Medulla oblongata (tissue), 1 donor: Measurements from ENCODE around the gene HAGH.

ENCODE experiments used
- DNase-seq: peaks from one replicate; pipeline ENCODE4 v3.0.0-alpha.2; 2015; ENCODE audit errors: extremely low spot score

HAGH gene

DNA sequence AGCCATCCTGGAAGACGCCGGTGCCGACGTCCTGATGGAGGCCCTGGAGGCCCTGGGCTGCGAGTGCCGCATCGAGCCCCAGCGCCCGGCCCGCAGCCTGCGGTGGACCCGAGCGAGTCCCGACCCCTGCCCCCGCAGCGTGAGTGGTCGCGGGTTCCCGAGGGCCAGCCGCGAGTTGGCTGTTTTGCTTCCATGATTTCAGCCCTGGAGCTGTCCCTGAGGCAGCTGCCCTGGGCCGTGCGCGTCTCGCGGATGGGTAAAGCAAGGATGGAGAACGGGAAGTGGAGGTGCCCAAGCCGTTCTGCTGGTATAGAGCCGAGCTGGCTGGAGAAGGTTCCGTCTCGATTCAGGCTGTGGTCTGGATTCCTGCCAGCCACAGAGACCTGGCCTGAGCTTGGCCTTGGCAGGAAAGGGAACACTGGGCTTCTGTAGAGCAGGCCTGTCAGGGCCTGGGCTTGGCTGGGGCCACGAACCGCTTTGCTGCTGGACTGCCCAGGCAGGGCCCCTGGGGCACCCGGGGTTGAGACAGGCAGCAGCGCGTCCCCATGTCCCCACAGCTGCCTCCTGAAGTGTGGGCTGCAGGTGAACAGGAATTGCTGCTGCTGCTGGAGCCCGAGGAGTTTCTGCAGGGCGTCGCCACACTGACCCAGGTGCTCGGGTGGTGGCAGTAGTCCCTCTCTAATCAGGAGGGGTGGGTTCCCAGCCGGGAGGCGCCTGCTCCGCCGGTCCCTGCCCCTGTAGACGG is 52.8 kb downstream of the HAGH start:
- peak; percentile 12 for DNase-seq

DNA sequence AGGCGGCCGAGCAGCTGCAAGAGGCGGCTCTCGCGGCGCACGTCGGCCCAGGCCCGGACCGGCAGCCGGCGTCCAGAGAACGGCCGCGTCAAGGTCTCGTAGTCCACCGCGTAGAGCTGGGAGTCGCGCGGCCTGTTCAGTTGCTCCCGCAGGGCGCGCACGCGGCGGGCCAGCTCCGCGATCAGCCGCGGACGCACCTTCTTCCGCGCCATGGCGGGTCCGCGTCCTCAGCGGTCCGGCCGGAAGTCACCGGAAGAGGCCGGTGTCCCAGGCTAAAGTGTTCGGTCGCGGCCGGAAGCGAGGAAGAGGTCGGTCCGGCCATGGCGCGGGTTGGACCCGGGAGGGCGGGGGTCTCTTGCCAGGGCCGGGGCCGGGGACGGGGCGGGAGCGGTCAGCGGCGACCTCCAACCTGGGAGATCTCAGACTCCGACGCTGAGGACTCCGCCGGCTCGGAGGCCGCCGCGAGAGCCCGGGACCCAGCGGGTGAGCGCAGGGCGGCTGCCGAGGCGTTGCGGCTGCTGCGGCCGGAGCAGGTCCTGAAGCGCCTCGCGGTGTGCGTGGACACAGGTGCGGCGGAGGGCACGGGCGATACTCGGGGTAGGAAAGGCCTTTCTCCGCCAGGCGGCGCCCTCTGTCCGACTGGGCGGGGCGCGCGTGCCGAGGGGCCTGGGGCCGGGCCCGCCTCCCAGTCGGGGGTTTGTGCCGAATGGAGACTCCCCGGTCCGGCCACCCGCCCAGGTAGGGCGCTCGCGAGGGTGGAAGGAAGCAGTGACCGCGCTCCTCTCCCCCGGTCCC is 53.5 kb downstream of the HAGH start, which contains the start of gene MRPS34:
TSS of gene MRPS34 (minus strand) at position 227 of the 795 bp plus-strand sequence. CDS start at position 212, 15 bp downstream.
- peak; percentile 76 for DNase-seq

DNA sequence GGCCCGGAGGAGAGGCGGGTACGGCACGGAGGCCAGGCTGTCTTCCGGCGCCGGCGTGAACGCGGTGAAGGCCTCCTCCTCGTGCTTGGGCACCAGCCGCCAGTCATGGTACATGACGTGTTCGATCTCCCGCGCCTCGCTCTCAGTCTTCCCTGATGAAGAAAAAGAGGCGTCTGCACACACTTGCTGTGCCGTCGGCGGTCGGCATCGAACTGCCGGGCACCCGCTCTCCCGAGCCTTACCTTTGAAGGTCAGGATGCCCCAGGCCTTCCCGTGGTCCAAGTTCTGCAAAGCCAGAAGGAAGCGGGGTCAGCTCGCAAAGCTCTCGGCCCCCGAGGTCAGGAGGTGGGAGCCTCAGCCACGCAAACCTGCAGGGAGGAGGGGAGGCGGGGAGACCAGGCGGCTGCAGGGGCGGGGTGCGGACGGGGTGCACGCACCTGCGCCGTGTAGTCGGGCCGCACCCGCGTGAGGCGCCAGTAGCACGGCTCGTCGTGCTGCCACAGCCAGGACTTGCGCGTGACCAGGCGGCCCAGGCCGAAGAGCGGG is 54.2 kb downstream of the HAGH start, which contains the start of gene EME2:
TSS of gene EME2 (plus strand) at position 449 of the 546 bp plus-strand sequence. CDS start 418 bp downstream, outside the sequence.
- DNase-seq: no peak

DNA sequence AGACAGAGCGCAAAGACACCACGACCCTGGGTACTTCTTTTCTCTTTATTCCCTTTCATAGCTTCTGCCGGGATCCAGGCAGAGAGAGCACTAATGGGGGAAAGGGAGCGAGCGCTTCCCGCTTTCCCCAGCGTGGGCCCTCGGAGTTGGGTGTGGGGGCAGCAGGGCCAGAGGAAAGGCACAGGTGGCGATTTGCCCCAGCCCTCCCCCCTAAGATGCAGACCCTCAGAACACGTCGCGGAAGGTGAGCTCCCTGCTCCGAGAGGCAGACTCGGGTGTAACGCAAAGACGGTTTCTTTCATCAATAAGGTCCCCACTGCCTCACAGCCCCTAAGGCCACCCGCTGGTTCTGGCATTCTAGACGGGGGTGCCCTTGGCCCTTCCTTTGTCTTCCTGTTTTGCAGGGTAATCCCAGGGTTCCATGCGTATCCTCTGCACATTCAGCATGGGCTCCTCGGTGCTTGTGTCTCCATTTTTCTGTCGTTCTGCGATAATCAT is 54.7 kb downstream of the HAGH start:
- DNase-seq: no peak

DNA sequence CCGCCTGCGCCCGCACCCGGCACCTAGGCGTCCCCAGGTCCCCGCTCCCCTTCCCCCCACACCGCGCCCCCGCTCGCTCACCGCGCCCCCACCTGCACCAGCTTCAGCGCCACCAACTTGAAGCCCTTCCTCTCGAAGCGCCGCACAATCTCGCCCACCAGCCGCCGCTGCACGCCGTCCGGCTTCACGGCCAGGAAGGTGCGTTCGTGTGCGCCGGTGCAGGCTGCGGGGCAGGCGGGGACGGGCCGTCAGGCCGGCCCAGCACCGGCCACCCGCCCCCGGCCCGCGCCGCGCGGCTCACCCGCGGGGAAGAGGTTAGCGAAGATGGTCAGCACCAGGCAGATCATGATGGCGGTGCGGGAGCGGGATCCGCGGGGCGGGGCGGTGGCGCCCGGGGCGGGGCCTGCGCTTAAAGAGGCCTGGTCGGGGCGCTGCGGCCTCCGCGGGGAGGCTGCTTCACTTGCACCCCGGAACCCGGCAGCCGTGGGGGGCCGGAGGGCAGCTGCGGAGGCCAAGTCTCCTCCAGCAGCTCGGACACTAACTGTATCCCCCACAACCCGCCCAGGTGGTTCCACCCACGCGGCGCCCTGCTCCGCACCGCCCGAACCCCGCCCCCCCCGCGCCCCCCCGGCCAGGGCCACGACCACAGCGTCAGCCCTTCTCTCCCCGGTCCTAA is 55.3 kb downstream of the HAGH start, which contains the start of gene NME3:
TSS of gene NME3 (minus strand) at position 356 of the 676 bp plus-strand sequence. CDS start at position 347, 9 bp downstream.
- DNase-seq: peak; percentile 59

DNA sequence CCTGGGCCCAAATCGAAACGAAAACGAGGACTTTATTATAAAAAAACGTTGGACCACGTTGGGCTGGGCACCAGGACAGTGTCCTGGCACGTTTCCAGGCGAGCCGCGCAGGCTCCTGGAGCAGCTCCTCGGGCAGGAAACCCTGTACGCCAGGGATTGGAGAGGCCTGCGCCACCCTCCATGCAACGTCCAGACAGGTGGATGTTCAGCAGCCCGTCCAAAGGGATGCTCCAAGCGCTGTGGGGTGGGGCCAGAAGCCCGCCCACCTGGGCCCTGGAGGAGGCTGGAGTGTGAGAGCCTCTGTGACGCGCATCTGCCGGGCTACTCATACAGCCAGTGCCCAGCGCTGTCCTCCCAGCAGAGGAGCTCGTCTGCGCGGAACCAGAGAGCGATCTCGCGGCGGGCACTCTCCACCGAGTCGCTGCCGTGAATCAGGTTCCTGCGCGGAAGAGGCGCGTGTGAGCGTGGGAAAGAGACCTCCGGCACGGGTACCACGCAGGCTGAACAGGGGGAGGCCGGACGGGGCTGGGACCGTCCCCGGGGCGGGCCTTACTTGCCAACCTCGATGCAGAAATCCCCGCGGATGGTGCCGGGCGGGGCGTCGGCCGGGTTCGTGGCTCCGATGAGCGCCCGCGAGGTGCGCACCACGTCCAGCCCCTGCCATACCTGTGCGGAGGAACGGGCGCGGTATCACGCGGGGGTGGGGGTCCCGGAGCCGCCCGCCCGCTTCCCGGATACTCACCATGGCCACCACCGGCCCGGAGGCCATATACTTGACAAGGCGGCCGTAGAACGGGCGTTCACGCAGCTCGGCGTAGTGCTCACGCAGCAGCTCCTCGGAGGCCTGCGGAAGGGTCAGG is 56.1 kb downstream of the HAGH start:
- DNase-seq: peak; percentile 24

DNA sequence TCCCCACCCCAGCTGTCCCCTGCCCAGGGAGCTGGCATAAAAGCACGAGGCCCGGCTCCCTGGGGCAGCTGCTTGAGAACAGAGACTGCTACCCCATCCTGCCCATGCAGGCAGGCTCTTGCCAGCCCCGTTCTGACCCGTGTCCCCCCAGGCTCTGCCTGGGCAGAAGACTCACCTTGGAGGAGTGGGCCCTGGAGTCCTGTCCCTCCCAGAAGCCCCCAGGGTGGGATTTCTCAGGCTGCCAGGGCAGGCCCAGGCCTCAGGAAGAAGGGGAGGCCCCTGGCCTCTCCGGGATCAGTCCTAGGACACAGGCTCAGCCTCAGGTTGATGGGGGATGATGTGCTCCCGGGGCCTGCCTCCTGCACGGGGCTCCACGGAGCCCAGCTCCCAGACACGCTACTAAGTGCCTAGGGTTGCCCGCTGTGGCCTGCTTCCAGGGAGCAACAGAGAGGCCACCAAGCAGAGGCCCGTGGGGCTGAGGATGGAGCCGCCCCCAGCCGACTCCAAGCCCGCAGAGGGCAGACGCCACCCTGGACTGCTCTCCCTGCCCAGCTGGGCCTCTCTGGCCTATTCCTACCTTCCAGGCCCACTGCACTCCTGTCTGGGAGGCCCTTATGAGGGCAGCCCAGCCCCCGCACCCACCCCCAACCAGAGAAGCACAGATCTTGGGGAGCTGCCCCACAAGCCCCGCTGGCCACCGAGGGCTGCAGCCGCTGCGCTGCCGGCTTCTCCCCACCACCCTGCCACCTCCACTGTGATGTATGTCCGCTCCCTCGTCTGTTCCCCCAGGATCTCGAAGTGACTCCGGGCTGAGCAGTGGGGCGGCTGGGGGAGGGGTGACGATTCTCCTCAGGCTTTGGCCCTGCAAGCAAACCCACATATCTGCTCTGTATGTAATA is 57.0 kb downstream of the HAGH start:
- DNase-seq: no peak

DNA sequence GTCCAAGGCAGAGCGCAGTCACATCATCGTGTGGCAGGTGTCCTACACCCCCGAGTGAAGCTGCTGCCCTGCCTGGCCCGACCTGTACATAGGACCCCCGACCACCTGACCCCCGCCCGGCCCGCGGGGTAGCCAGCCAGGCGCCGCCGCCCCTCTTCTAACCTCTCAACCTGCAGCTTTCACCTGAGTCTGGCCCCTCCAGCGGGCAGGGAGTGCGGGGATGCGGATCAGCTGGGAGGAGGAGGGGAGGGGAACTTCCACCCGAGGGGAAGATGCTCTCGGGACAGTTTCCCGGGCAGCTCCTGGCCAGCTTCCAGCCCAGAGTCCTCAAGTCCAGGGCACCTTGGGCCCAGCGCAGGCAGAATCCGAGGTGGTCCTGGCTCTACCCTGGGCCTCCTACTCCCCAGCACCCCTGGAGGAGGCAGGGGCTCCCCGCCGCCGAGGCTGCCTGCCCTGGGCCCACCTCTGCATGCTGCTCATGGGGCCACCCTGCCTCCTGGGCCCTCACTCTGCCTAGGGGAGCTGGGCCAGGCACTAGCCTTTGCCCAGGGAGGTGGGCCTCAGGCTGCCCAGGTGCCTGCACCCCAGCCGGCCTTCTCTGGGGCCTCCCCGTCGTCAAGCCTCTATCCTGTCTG is 57.7 kb downstream of the HAGH start:
- no peak for DNase-seq

DNA sequence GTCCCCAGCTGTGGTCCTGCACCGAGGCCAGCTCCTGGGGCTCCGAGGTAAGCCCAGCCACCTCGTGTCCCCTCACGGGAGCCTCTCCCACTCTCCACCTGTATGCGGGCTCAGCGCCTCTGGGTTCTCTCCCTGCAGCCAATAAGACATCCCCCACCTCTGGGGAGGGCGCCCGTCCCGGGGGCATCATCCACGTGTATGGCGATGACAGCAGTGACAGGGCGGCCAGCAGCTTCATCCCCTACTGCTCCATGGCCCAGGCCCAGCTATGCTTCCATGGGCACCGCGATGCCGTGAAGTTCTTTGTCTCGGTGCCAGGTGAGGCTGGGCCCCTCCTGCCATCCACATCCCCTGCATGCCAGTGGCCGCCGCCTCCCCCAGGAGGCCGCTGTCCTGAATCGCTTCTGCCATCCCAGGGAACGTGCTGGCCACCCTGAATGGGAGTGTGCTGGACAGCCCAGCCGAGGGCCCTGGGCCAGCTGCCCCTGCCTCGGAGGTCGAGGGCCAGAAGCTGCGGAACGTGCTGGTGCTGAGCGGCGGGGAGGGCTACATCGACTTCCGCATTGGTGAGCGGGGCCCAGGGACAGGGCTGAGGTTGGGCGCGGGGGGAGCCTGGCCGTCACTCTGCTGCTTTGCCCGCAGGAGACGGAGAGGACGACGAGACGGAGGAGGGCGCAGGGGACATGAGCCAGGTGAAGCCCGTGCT is 58.4 kb downstream of the HAGH start:
- DNase-seq: no peak

DNA sequence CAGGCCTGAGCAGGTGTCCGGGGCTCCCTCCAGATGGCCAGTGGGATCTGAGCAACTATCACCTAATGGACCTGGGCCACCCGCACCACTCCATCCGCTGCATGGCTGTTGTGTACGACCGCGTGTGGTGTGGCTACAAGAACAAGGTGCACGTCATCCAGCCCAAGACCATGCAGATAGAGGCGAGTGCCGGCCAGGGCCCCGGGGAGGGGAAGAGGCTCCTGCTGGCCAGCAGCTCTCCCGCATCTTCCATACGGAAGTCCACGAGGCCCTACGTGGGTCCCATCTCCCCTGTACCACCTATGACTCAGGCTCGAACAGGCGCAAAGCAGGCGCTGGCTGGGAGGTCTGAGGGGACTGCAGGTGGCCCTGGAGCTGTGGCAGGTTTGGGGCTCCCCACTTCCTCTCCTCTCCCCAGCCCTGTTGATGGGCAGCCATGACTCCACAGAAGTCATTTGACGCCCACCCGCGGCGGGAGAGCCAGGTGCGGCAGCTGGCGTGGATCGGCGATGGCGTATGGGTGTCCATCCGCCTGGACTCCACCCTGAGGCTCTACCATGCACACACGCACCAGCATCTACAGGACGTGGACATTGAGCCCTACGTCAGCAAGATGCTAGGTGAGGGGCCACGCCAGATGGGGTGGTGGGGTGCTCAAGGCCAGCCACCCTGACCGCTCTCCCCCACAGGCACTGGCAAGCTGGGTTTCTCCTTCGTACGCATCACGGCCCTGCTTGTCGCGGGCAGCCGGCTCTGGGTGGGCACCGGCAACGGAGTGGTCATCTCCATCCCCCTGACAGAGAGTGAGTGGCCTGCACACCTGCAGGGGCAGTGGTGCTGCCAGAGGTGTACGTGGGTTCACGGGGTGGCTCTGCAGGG is 59.3 kb downstream of the HAGH start:
- no peak for DNase-seq

DNA sequence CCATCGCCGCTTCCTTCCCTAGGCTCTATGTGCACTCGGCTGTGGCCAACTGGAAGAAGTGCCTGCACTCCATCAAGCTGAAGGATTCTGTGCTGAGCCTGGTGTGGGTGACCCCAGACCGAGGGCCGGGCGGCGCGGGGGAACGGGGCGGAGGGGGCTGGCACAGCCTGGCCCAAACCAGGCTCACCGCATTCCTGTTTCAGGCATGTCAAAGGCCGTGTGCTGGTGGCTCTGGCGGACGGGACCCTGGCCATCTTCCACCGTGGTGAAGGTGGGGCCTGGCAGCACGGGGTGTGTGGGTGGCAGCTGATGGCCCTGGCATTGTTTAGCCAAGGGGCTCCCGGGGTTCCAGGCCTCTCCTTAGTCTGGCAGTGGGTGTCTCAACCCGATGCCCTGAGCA is 59.9 kb downstream of the HAGH start:
- DNase-seq: no peak

DNA sequence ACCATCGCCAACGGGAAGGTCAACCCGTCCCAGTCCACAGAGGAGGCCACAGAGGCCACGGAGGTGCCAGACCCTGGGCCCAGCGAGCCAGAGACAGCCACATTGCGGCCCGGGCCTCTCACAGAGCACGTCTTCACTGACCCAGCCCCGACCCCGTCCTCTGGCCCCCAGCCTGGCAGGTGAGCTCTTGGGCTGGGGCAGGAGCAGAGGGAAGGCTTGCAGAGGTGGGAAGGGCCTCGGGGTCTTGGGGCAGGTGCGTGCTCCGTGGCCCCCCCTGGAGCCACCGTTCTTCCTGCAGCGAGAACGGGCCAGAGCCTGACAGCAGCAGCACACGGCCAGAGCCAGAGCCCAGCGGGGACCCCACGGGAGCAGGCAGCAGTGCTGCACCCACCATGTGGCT is 60.4 kb downstream of the HAGH start:
- no peak for DNase-seq

DNA sequence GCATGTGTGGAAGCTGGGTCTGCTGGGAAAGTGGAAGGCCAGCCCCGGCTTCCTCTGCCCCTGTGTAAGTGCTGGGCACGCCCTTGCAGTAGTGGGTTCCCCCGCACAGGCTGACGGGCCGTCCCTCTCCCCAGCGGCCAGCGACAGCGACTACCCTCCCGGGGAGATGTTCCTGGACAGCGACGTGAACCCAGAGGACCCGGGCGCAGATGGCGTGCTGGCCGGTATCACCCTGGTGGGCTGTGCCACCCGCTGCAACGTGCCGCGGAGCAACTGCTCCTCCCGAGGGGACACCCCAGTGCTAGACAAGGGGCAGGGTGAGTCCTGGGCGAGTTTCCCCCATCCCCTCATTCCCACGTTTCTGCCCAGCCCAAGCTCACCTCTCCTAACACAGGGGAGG is 60.8 kb downstream of the HAGH start:
- no peak for DNase-seq

DNA sequence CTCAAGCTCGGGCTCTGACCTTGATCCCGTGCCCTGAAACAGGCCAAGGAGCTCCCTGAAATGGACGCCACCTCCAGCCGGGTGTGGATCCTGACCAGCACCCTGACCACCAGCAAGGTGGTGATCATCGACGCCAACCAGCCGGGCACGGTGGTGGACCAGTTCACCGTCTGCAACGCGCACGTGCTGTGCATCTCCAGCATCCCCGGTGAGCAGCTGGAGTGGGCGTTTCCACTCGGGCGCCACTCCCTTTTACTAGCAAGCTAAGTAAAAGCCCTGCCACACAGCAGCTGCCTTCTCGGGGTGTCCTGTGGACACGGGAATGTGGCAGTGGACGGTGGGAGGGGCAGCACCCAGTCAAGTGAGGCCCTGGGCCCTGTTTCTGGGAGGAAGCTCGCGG is 61.7 kb downstream of the HAGH start:
- DNase-seq: no peak

DNA sequence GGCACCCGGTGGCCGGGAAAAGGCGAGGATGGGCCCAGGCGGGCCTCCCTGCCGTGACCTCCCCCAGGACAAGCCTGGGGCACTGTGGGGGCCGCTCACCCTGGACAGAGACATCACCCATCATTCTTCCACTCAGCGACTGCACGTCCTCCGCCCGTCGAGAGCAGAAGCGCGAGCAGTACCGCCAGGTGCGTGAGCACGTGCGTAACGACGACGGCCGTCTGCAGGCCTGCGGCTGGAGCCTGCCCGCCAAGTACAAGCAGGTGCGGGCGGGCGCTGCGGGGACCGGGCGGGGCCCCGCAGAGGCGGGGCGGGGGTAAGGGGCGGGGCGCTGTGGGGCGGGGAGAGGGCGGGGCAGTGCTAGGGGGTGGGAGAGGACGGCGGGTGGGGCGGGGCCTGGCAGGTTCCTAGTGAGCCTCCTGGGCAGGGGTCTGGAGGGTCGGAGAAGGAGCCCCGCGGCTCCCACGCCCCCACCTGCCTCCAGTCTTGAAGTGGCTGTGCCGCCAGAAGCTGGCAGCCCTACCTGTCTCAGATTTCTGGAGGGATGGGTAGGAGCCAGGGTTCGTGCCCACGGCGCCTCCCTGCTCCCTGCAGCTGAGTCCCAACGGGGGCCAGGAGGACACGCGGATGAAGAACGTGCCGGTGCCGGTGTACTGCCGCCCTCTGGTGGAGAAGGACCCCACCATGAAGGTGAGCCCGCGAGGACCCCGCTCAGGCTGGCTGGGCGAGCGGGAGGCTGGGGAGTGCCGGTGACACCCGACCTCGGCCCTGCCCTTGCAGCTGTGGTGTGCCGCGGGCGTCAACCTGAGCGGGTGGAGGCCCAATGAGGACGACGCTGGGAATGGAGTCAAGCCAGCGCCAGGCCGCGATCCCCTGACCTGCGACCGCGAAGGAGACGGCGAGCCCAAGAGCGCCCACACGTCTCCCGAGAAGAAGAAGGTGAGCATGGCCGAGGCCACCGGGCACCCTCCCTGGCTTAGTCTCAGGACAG is 62.8 kb downstream of the HAGH start:
- no peak for DNase-seq

DNA sequence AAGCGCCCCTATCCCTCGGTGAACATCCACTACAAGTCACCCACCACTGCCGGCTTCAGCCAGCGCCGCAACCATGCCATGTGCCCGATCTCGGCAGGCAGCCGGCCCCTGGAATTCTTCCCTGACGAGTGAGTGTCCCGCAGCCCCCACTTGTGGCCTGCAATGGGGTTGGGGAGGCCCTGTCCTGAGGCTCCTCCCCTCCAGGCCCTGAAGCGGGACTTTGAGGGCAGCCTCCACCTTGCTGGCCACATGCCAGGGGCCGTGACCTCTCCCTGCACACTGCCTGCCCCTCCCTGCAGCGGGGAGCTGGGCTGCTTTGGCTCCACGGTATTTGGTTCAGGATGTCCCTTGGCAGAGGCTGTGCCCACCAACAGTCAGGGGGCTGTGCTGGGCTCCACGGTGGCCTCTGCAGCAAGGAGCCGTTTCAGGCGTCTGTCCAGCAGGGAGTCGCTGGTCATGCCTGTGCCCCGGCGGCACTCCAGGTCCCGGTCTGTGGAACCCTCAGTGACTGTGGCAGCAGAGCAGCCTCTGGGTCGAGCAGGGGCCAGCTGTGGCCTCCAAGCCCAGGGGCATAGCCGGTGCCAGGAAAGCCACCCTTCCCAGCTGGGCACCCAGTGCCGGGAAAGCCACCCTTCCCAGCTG is 63.6 kb downstream of the HAGH start:
- DNase-seq: no peak
